Erythroblast (primary cell): ENCODE results near the gene NTNG2.

Source experiments
- DNase-seq, 2 experiments: peaks; one replicate each; lab custom pipeline; 2025; lab: John Stamatoyannopoulos, UW
- GATA1 ChIP-seq: IDR thresholded peaks from 2 replicates; pipeline ENCODE4 v1.6.1; 2011; ENCODE audit warnings: low read depth, mild to moderate bottlenecking, control low read depth, low read length, moderate library complexity
- POLR2A ChIP-seq: IDR thresholded peaks from 2 replicates; pipeline ENCODE4 v1.6.1; 2011; ENCODE audit warnings: mild to moderate bottlenecking, low read length

Gene NTNG2

DNA sequence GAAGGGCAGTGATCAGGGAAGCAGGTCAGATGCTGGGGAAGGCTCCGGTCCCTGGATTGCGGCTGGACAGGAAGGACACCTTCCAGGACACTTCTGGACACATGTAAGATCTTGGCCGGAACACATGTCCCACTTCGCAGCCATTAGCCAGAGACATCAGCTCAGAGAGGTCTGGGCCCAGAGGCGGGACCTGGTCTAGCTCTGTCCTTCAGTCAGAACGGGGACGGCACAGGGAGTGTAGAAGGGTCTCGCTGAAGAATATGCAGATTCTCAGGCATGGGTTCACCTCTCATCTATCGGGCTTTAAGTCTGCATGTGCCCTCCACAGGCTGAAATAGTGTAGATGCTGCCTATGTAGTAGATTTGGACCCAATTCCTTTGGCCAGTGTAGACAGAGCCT, 73.3 kb downstream of the NTNG2 start:
- no peak for DNase-seq
- TF ChIP-seq POLR2A = no peak
- TF ChIP-seq GATA1 = no peak

DNA sequence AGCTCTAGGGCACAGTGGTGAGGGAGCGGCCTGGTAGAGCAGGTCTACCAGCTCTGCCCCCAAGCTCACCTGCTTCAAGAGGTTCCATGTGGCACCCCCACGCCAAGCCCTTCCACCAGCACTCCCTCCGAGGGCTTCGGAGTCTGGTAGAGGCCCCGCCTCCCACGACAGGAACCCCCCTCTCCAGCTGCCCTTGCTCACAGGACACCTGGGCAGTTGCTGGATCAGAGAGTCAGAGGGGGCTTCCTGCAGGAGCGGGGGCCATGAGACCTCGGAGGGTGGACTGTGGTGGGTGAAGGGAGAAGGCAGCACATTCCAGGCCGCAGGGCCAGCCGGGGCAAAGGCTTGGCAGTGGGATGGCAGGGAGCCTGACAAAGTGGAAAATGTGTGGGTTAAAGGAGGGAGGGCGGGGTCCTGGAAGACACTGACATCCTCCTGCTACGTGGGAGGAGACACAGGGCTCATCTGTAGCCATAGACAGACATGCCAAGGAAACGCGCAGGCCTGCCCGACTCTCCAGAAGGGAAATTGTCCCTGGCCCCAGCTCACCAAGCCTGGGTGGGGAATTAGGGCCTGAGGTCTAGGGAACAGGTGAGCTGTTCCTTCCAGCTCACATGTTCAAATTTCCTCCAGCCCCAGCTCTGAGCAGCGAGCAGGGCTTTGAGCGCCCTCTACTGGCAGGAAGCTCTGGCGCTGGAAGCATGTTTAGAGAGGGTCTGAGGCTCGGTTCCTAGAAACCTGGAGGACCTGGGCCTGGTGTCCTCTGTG, 74.2 kb downstream of the NTNG2 start:
- DNase-seq = peak; percentile 61 to 79
- TF ChIP-seq POLR2A (no peak), GATA1 (no peak)

DNA sequence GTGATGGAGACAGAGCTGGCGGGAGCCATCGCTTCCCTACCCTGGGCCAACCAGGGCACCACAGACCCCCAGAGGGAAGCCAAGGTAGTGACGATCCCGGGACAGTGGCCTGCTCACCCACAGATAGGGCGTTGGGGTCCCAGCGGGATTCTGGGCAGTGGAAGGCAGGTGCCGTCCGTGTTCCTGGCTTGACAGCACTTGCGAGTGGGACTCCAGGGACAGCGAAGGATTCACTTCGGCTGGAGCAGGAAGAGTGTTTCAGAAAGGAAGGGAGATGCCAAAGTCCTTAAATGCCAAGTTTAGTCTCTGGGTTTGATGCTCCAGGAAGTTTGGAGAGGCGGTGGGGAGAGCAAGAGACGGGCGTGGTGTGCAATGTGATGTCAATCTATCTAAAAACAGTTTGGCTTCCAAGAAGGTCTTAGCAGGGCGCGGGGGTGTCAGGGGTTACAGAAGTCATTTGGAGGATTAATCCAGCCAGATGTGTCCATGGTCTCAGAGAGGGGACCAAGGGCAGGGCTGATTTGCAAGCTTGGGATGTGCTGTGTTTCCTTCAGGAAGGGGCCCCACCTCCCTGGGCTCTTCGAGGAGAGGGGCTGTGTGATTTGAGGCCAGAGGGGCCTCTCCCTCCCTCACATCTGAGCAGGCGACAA, 74.9 kb downstream of the NTNG2 start:
- TF ChIP-seq GATA1 (no peak), POLR2A (no peak)
- DNase-seq = no peak

GRCh38 chr9:132237481-132237880, 75.6 kb downstream of the NTNG2 start:
- DNase-seq = no peak
- TF ChIP-seq POLR2A (no peak), GATA1 (no peak)

DNA sequence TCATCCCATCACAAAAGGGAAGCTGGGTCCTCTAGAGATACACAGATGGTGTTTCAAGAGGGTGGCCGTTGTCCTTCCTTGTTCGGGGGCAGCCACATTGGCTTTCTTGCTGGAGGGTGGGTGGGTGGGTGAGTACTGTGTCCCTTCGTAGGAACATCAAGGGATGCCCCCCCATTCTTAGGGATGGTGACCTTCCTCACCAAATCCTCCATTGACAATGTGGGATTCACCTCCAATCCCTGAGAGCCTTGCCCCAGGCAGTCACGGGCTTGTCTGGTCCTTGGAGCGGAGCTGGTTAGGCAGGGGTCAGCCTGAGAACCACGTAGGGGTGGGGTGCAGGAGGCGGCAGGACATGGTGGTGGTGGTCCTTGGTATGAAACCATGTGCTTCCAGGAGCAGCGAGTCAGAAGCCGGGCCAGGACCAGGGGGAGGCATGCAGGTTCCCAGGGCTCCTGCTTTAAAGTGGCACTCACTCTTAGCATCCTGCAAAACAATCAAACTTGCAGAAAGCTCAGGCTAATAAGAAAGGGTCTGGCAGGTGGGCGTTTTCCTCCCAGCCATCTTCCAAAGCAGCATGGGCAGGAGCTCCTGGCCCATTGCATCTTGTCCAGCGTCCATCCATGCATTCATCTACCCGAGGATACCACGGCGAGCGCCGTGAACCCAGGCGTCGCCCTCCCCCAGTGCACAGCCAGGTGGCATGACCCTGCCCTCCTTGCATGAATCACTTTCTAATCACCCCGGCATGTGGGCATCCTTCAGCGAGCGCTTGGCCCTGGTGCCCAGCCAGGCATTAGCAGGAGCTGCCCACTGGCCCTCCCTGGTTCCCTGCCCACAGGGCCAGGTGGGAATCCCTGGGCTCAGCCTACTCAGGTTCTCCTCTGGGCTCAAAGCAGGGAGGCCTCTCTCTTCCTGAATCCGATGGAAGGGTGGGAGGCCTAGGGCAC, 76.4 kb downstream of the NTNG2 start:
- no peak for TF ChIP-seq GATA1
- no peak for TF ChIP-seq POLR2A

GRCh38 chr9:132238992-132239391, 77.1 kb downstream of the NTNG2 start:
- TF ChIP-seq GATA1 (no peak), POLR2A (no peak)
- DNase-seq = no peak

More for the DNA sequence above, 76.4 kb downstream of the NTNG2 start:
- no peak for DNase-seq

GRCh38 chr9:132239518-132239917, 77.7 kb downstream of the NTNG2 start:
- no peak for DNase-seq

DNA sequence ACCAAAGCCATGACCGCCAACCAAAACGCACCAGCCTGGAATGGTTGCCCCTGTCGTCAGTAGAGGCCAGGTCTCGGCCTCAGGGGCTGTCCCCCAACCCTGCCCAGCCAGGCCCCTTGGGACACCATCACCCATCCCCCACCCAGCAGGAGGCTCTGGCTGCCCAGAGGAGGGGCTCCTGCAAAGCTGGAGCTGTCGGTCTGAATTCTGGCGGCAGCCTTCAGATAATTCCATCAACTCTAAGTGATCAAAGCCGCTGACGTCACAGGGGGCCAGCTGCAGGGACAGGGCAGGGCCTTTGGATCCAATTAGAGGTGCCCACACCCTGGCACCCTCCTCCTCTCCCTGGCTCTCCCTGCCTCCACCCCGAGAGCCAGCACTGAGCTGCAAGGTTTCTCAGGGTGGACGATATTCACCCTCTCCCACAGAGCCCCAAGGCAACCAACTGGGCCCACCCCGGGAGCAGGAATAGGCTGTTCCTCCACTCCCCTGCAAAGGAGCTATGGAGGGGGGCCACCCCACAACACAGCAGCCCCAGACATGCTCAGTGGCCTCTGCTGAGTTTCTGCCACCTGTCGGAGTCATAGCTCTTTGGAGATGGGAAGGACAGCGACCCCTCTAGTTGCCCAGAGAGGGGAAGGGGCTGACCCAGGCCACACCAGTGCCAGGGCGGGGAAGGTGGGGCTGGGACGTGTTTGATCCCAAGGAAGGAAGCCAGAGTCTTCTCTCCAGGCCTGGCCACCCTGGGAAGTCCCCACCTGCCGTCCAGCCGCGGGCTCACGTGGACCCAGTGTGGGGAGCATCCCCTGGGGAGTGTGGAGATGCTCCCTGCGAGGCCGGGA, 78.4 kb downstream of the NTNG2 start:
- no peak for TF ChIP-seq GATA1
- no peak for TF ChIP-seq POLR2A
- no peak for DNase-seq

More at GRCh38 chr9:132239518-132239917, 77.7 kb downstream of the NTNG2 start:
- TF ChIP-seq POLR2A (no peak), GATA1 (no peak)

- no peak for TF ChIP-seq POLR2A
- TF ChIP-seq GATA1 = no peak
- DNase-seq = peak; percentile 92 to 97
These were observed 79.1 kb downstream of the NTNG2 start for GRCh38 chr9:132240841-132241482.

GRCh38 chr9:132241483-132241839, 79.6 kb downstream of the NTNG2 start:
- DNase-seq = no peak
- no peak for TF ChIP-seq GATA1
- no peak for TF ChIP-seq POLR2A

DNA sequence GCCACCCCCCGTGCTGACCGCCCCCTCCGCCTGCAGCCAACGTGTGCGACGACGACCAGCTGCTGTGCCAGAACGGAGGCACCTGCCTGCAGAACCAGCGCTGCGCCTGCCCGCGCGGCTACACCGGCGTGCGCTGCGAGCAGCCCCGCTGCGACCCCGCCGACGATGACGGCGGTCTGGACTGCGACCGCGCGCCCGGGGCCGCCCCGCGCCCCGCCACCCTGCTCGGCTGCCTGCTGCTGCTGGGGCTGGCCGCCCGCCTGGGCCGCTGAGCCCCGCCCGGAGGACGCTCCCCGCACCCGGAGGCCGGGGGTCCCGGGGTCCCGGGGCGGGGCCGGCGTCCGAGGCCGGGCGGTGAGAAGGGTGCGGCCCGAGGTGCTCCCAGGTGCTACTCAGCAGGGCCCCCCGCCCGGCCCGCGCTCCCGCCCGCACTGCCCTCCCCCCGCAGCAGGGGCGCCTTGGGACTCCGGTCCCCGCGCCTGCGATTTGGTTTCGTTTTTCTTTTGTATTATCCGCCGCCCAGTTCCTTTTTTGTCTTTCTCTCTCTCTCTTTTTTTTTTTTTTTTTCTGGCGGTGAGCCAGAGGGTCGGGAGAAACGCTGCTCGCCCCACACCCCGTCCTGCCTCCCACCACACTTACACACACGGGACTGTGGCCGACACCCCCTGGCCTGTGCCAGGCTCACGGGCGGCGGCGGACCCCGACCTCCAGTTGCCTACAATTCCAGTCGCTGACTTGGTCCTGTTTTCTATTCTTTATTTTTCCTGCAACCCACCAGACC, 80.2 kb downstream of the NTNG2 start:
- peak; percentile 27 to 46 for DNase-seq
- TF ChIP-seq POLR2A (no peak), GATA1 (no peak)

GRCh38 chr9:132242621-132243155, 80.8 kb downstream of the NTNG2 start:
- DNase-seq = no peak
- no peak for TF ChIP-seq POLR2A
- TF ChIP-seq GATA1 = no peak
